ENCODE data around the gene DCTN5.

GRCh38 chr16:23702951-23703350 lies 61.7 kb downstream of the DCTN5 start:
- TF ChIP-seq POLR2A (IDR thresholded peaks at IDR 0.05) (no peak), CTCF (IDR thresholded peaks at IDR 0.05) (no peak)
